ENCODE results near the gene WWOX. TPM values are rescaled to one million over a fixed set of nuclear protein-coding genes. Genes with fewer than 3 reads are reported as not detected.

WWOX gene
- polyA plus RNA-seq, 1 donor from 2014 or later, result 25.6 TPM

DNA sequence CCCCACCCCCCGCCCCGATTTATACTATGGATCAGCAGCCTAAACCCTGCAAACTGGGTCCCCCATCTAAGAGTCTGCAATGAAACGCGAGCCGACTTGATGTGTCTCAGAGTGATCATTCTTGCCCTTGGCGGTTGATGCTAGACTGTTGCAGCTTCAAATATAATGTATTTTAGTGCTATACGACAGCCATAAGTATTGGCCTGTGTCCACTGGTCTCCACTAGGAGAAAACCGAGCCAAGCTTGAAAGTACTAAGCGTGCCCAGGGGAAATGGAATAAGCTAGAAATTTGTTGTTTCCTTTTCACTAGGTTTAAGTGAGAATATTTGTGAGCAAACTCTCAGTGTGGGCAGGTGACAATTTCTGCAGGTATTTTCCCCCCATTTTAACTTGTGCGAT is 789.9 kb downstream of the WWOX start:
- TF ChIP-seq EP300 (conservative IDR thresholded peaks at IDR 0.05; ENCODE audit: poor library complexity, severe bottlenecking), result no peak
- TF ChIP-seq EZH2 (IDR thresholded peaks at IDR 0.05; ENCODE audit: borderline replicate concordance, insufficient read depth, low read length, poor library complexity, severe bottlenecking), result no peak
- no peak for TF ChIP-seq MXI1 (conservative IDR thresholded peaks at IDR 0.05; ENCODE audit: poor library complexity, severe bottlenecking)
- TF ChIP-seq SMC3 (conservative IDR thresholded peaks at IDR 0.05; ENCODE audit: poor library complexity), result no peak
- TF ChIP-seq POLR2AphosphoS5 (IDR thresholded peaks at IDR 0.05), result no peak
- TF ChIP-seq TAF1 (IDR thresholded peaks at IDR 0.05; ENCODE audit: low read depth), result no peak
- TF ChIP-seq, protein P1, sequence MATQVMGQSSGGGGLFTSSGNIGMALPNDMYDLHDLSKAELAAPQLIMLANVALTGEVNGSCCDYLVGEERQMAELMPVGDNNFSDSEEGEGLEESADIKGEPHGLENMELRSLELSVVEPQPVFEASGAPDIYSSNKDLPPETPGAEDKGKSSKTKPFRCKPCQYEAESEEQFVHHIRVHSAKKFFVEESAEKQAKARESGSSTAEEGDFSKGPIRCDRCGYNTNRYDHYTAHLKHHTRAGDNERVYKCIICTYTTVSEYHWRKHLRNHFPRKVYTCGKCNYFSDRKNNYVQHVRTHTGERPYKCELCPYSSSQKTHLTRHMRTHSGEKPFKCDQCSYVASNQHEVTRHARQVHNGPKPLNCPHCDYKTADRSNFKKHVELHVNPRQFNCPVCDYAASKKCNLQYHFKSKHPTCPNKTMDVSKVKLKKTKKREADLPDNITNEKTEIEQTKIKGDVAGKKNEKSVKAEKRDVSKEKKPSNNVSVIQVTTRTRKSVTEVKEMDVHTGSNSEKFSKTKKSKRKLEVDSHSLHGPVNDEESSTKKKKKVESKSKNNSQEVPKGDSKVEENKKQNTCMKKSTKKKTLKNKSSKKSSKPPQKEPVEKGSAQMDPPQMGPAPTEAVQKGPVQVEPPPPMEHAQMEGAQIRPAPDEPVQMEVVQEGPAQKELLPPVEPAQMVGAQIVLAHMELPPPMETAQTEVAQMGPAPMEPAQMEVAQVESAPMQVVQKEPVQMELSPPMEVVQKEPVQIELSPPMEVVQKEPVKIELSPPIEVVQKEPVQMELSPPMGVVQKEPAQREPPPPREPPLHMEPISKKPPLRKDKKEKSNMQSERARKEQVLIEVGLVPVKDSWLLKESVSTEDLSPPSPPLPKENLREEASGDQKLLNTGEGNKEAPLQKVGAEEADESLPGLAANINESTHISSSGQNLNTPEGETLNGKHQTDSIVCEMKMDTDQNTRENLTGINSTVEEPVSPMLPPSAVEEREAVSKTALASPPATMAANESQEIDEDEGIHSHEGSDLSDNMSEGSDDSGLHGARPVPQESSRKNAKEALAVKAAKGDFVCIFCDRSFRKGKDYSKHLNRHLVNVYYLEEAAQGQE (IDR thresholded peaks at IDR 0.05; ENCODE audit: borderline replicate concordance), result no peak
- TF ChIP-seq, protein P2, sequence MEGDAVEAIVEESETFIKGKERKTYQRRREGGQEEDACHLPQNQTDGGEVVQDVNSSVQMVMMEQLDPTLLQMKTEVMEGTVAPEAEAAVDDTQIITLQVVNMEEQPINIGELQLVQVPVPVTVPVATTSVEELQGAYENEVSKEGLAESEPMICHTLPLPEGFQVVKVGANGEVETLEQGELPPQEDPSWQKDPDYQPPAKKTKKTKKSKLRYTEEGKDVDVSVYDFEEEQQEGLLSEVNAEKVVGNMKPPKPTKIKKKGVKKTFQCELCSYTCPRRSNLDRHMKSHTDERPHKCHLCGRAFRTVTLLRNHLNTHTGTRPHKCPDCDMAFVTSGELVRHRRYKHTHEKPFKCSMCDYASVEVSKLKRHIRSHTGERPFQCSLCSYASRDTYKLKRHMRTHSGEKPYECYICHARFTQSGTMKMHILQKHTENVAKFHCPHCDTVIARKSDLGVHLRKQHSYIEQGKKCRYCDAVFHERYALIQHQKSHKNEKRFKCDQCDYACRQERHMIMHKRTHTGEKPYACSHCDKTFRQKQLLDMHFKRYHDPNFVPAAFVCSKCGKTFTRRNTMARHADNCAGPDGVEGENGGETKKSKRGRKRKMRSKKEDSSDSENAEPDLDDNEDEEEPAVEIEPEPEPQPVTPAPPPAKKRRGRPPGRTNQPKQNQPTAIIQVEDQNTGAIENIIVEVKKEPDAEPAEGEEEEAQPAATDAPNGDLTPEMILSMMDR (IDR thresholded peaks at IDR 0.05; ENCODE audit: poor library complexity, severe bottlenecking), result no peak
- TF ChIP-seq RAD21 (conservative IDR thresholded peaks at IDR 0.05), result no peak
- Histone ChIP-seq H4K20me1 (ENCODE audit: insufficient read depth) (no peaks in the 10 kb centered on the region), H2AFZ (ENCODE audit: low read depth, low read length) (no peak overlapping the region), H3K9me2 (ENCODE audit: insufficient read depth, low read length) (no peaks in the 10 kb centered on the region), H3K4me2 (ENCODE audit: low read length) (no peak overlapping the region), H3K27ac (ENCODE audit: low read length) (no peak overlapping the region), H3K27me3 (ENCODE audit: insufficient read depth, low read depth, low read length) (no peaks in the 10 kb centered on the region), H3K9me3 (ENCODE audit: low read length) (no peaks in the 10 kb centered on the region), H3K9ac (ENCODE audit: low read length) (no peak overlapping the region), H3K79me2 (replicated peaks; ENCODE audit: insufficient read depth, low read length) (no peaks in the 10 kb centered on the region), H3K4me3 (ENCODE audit: low read length) (no peak overlapping the region), H3K36me3 (ENCODE audit: insufficient read depth, low read length) (no peaks in the 10 kb centered on the region), H3F3A (ENCODE audit: insufficient read depth, low read length, poor library complexity, severe bottlenecking) (no peaks in the 10 kb centered on the region)

DNA sequence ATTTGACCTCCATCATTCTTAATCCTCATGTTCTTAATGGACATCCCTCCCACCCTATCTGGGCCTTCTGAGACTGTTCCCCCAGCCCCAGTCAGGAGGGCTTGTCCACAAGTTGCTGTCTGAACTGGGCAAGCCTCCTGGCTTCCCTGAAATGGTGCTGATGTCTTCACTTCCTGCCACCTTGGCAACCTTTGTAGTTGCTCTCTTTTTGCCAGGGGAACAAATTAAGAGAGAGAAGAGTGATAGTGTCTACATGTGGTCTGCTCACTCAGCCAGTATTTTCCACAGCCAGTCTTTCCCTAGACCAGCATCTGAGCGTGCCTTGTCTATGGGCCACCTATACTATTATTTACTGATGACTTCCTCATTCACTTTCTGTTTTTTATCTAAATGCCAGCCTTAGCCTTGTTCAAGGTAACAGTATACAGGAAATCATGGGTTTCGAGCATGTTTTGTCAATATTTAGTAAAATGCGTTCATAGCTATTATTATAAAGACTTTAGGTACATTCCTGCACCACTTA is 791.0 kb downstream of the WWOX start:
- no peaks in the 10 kb centered on the region for H4K20me1 ChIP-seq (ENCODE audit: insufficient read depth)
- no peaks in the 10 kb centered on the region for H3K36me3 ChIP-seq (ENCODE audit: insufficient read depth, low read length)
- TF ChIP-seq TAF1 (IDR thresholded peaks at IDR 0.05; ENCODE audit: low read depth) (no peak), POLR2AphosphoS5 (IDR thresholded peaks at IDR 0.05) (no peak), RAD21 (conservative IDR thresholded peaks at IDR 0.05) (no peak), EZH2 (IDR thresholded peaks at IDR 0.05; ENCODE audit: borderline replicate concordance, insufficient read depth, low read length, poor library complexity, severe bottlenecking) (no peak), MXI1 (conservative IDR thresholded peaks at IDR 0.05; ENCODE audit: poor library complexity, severe bottlenecking) (no peak), SMC3 (conservative IDR thresholded peaks at IDR 0.05; ENCODE audit: poor library complexity) (no peak), EP300 (conservative IDR thresholded peaks at IDR 0.05; ENCODE audit: poor library complexity, severe bottlenecking) (no peak)
- TF ChIP-seq, protein P2 (IDR thresholded peaks at IDR 0.05; ENCODE audit: poor library complexity, severe bottlenecking), result no peak
- TF ChIP-seq, protein P1 (IDR thresholded peaks at IDR 0.05; ENCODE audit: borderline replicate concordance), result no peak
- H3K4me3 ChIP-seq (ENCODE audit: low read length), result no peak overlapping the region
- no peak overlapping the region for H3K27ac ChIP-seq (ENCODE audit: low read length)
- no peak overlapping the region for H2AFZ ChIP-seq (ENCODE audit: low read depth, low read length)
- no peaks in the 10 kb centered on the region for H3K9me3 ChIP-seq (ENCODE audit: low read length)
- no peaks in the 10 kb centered on the region for H3F3A ChIP-seq (ENCODE audit: insufficient read depth, low read length, poor library complexity, severe bottlenecking)
- no peak overlapping the region for H3K9ac ChIP-seq (ENCODE audit: low read length)
- no peaks in the 10 kb centered on the region for H3K9me2 ChIP-seq (ENCODE audit: insufficient read depth, low read length)
- H3K79me2 ChIP-seq (replicated peaks; ENCODE audit: insufficient read depth, low read length), result no peaks in the 10 kb centered on the region
- no peak overlapping the region for H3K4me2 ChIP-seq (ENCODE audit: low read length)
- no peaks in the 10 kb centered on the region for H3K27me3 ChIP-seq (ENCODE audit: insufficient read depth, low read depth, low read length)

Measured in neural cell (in vitro differentiated cells).